ENCODE data around the gene LENG8.

The LENG8 gene

GRCh38 chr19:54456423-54457373 lies 7.7 kb downstream of the LENG8 start:
- no peak overlapping the region for H3K27ac ChIP-seq
- no peak overlapping the region for H3K4me3 ChIP-seq (ENCODE audit: low read depth, low read length)
- H3K9ac ChIP-seq, result no peak overlapping the region
- no peak overlapping the region for H3K4me2 ChIP-seq (ENCODE audit: low read length)
- H3K27me3 ChIP-seq (ENCODE audit: control insufficient read depth, insufficient read depth, low read length), result no peaks in the 10 kb centered on the region
- no peaks in the 10 kb centered on the region for H3K9me3 ChIP-seq (ENCODE audit: control insufficient read depth, low read length)
- no peak overlapping the region for H2AFZ ChIP-seq
- TF ChIP-seq, protein P1, sequence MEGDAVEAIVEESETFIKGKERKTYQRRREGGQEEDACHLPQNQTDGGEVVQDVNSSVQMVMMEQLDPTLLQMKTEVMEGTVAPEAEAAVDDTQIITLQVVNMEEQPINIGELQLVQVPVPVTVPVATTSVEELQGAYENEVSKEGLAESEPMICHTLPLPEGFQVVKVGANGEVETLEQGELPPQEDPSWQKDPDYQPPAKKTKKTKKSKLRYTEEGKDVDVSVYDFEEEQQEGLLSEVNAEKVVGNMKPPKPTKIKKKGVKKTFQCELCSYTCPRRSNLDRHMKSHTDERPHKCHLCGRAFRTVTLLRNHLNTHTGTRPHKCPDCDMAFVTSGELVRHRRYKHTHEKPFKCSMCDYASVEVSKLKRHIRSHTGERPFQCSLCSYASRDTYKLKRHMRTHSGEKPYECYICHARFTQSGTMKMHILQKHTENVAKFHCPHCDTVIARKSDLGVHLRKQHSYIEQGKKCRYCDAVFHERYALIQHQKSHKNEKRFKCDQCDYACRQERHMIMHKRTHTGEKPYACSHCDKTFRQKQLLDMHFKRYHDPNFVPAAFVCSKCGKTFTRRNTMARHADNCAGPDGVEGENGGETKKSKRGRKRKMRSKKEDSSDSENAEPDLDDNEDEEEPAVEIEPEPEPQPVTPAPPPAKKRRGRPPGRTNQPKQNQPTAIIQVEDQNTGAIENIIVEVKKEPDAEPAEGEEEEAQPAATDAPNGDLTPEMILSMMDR (IDR thresholded peaks at IDR 0.05), result no peak
- no peaks in the 10 kb centered on the region for H3K4me1 ChIP-seq
- peaks cover 41% of the 10 kb centered on the region for H3K79me2 ChIP-seq
- H3K36me3 ChIP-seq (ENCODE audit: control insufficient read depth, insufficient read depth, low read length), result no peaks in the 10 kb centered on the region

DNA sequence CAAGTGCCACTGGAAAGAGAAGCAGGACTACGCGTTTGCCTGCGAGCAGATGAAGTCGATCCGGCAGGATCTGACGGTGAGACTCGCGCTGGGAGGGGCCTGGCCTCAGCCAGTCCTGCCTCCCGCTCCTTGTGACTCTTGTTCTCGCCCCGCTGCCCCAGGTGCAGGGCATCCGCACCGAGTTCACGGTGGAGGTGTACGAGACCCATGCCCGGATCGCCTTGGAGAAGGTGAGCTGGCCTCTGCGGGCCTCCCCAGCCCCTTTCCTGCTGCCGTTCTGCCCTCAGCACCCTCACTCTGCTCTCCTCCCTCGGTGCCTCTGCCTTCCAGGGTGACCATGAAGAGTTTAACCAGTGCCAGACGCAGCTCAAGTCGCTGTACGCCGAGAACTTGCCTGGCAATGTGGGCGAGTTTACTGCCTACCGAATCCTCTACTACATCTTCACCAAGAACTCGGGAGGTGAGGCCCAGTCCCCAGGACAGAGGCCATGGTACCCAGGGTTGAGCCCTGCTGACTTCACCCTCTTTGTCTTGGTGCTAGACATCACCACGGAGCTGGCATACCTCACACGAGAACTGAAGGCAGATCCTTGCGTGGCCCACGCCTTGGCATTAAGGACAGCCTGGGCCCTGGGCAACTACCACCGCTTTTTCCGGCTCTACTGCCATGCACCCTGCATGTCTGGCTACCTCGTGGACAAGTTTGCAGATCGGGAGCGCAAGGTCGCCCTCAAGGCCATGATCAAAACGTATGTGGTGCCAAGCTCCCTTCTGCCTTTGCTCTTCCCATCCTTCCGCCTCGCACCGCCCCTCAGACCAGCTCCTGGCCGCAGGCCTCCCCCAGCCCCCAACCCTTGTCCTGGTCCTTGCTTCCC lies 9.0 kb downstream of the LENG8 start:
- Histone ChIP-seq H3K9ac (no peak overlapping the region), H3K4me3 (ENCODE audit: low read depth, low read length) (no peak overlapping the region), H3K9me3 (ENCODE audit: control insufficient read depth, low read length) (no peaks in the 10 kb centered on the region), H3K27ac (no peak overlapping the region), H3K4me1 (no peaks in the 10 kb centered on the region), H3K27me3 (ENCODE audit: control insufficient read depth, insufficient read depth, low read length) (no peaks in the 10 kb centered on the region), H3K79me2 (peaks cover 29% of the 10 kb centered on the region), H3K36me3 (ENCODE audit: control insufficient read depth, insufficient read depth, low read length) (no peaks in the 10 kb centered on the region), H3K4me2 (ENCODE audit: low read length) (no peak overlapping the region), H2AFZ (no peak overlapping the region)
- TF ChIP-seq, protein P1 (IDR thresholded peaks at IDR 0.05), result no peak

GRCh38 chr19:54458648-54459281 lies 9.8 kb downstream of the LENG8 start:
- no peak overlapping the region for H3K4me2 ChIP-seq (ENCODE audit: low read length)
- H3K9ac ChIP-seq, result no peak overlapping the region
- H3K9me3 ChIP-seq (ENCODE audit: control insufficient read depth, low read length), result no peaks in the 10 kb centered on the region
- peaks cover 23% of the 10 kb centered on the region for H3K79me2 ChIP-seq
- TF ChIP-seq, protein P1 (IDR thresholded peaks at IDR 0.05), result no peak
- H3K36me3 ChIP-seq (ENCODE audit: control insufficient read depth, insufficient read depth, low read length), result no peaks in the 10 kb centered on the region
- no peaks in the 10 kb centered on the region for H3K4me1 ChIP-seq
- no peak overlapping the region for H3K4me3 ChIP-seq (ENCODE audit: low read depth, low read length)
- H3K27me3 ChIP-seq (ENCODE audit: control insufficient read depth, insufficient read depth, low read length), result no peaks in the 10 kb centered on the region
- H2AFZ ChIP-seq, result no peak overlapping the region
- H3K27ac ChIP-seq, result no peak overlapping the region

DNA sequence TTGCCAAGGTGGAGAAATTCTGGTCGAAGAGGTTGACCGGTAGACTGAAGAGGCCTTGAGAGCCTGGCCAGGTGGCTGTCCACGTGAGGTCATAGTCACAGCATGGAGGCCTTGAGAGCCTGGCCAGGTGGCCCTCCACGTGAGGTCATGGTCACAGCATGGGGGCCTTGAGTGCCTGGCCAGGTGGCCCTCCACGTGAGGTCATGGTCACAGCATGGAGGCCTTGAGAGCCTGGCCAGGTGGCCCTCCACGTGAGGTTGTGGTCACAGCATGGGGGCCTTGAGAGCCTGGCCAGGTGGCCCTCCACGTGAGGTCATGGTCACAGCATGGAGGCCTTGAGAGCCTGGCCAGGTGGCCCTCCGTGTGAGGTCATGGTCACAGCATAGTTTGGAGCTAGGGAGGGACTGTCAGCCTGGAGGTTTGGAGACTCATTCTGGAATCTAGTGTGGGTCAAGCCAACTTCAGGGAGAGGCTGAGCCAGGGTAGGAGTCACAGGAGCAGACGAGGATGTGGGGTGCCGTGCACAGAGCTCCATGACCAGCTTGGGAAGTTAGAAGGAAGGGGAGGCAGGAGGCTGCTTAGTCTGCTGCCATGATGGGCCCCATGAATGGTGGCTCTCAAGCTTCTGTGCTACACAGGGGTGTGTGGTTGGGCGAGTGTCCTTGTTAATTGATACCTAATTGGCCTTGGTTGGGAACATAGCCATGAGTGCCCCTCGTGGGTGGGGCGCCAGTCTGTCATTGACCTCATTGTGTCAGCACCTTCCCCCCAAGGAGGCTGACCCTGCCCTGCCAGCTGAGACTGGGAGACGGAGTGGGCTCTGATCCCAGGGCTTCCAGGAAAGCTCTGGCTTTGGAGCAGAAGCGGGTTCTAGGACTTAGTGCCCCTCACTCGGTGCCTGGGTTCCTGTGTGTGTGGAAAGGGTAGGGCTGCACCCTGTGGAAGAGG lies 10.6 kb downstream of the LENG8 start:
- H3K9ac ChIP-seq, result no peak overlapping the region
- peaks cover 15% of the 10 kb centered on the region for H3K79me2 ChIP-seq
- H3K4me2 ChIP-seq (ENCODE audit: low read length), result no peak overlapping the region
- TF ChIP-seq, protein P1 (IDR thresholded peaks at IDR 0.05), result no peak
- H3K9me3 ChIP-seq (ENCODE audit: control insufficient read depth, low read length), result no peaks in the 10 kb centered on the region
- H3K27ac ChIP-seq, result no peak overlapping the region
- H3K4me3 ChIP-seq (ENCODE audit: low read depth, low read length), result no peak overlapping the region
- no peak overlapping the region for H2AFZ ChIP-seq
- no peaks in the 10 kb centered on the region for H3K36me3 ChIP-seq (ENCODE audit: control insufficient read depth, insufficient read depth, low read length)
- H3K4me1 ChIP-seq, result peaks cover 4% of the 10 kb centered on the region
- H3K27me3 ChIP-seq (ENCODE audit: control insufficient read depth, insufficient read depth, low read length), result no peaks in the 10 kb centered on the region

All from parathyroid adenoma (tissue), 2 donors.